ENCODE measurements around the gene FAM117A.
A peak's percentile ranks its signal among the peaks of the same experiment; 100 is the strongest.
"Not testable (repeated sequence)": the region's sequence is repeated elsewhere in the genome, so short reads cannot be mapped to it uniquely, and the experiment has no call there.

Gene FAM117A

GRCh38 chr17:49764559-49765180 lies 739 bp upstream of the FAM117A start:
- DNase-seq (ENCODE audit: low read depth, low spot score) = no peak

- DNase-seq (ENCODE audit: low read depth, low spot score) = no peak
Measured at GRCh38 chr17:49762151-49762941, 1.6 kb downstream of the FAM117A start.

GRCh38 chr17:49760932-49761558 lies 2.9 kb downstream of the FAM117A start:
- no peak for DNase-seq (ENCODE audit: low read depth, low spot score)

- DNase-seq (ENCODE audit: low read depth, low spot score) = no peak
Measured at GRCh38 chr17:49760296-49760695, 3.6 kb downstream of the FAM117A start.

- DNase-seq (ENCODE audit: low read depth, low spot score) = no peak
Measured at GRCh38 chr17:49759203-49759602, 4.7 kb downstream of the FAM117A start.

- DNase-seq (ENCODE audit: low read depth, low spot score) = not testable (repeated sequence)
Measured at GRCh38 chr17:49758464-49759010, 5.4 kb downstream of the FAM117A start.

GRCh38 chr17:49757151-49757777 lies 6.7 kb downstream of the FAM117A start:
- DNase-seq (ENCODE audit: low read depth, low spot score) = no peak

- no peak for DNase-seq (ENCODE audit: low read depth, low spot score)
Measured at GRCh38 chr17:49756323-49757150, 7.4 kb downstream of the FAM117A start.

GRCh38 chr17:49755663-49756283 lies 8.2 kb downstream of the FAM117A start:
- DNase-seq (ENCODE audit: low read depth, low spot score) = no peak

- DNase-seq (ENCODE audit: low read depth, low spot score) = no peak
Measured at GRCh38 chr17:49753959-49754391, 10.0 kb downstream of the FAM117A start.

GRCh38 chr17:49752508-49752907 lies 11.4 kb downstream of the FAM117A start:
- DNase-seq (ENCODE audit: low read depth, low spot score) = no peak

- no peak for DNase-seq (ENCODE audit: low read depth, low spot score)
Measured at GRCh38 chr17:49749730-49750129, 14.2 kb downstream of the FAM117A start.

GRCh38 chr17:49748791-49749190 lies 15.1 kb downstream of the FAM117A start:
- DNase-seq (ENCODE audit: low read depth, low spot score) = peak; percentile 46

- DNase-seq (ENCODE audit: low read depth, low spot score) = no peak
Measured at GRCh38 chr17:49748223-49748622, 15.7 kb downstream of the FAM117A start.

- DNase-seq (ENCODE audit: low read depth, low spot score) = no peak
Measured at GRCh38 chr17:49747632-49748031, 16.3 kb downstream of the FAM117A start.

- no peak for DNase-seq (ENCODE audit: low read depth, low spot score)
Measured at GRCh38 chr17:49746791-49747490, 17.0 kb downstream of the FAM117A start.

GRCh38 chr17:49745175-49746139 lies 18.5 kb downstream of the FAM117A start:
- no peak for DNase-seq (ENCODE audit: low read depth, low spot score)

- DNase-seq (ENCODE audit: low read depth, low spot score) = no peak
Measured at GRCh38 chr17:49742166-49742638, 21.7 kb downstream of the FAM117A start.

- DNase-seq (ENCODE audit: low read depth, low spot score) = no peak
Measured at GRCh38 chr17:49741692-49742076, 22.2 kb downstream of the FAM117A start.
